Endothelial cell (in vitro differentiated cells): Measurements from ENCODE around the gene KLK4. TPM values are rescaled to one million over a fixed set of nuclear protein-coding genes. Genes with fewer than 3 reads are reported as not detected.
A peak's percentile ranks its signal among the peaks of the same experiment; 100 is the strongest.

ENCODE experiments used
- DNase-seq: peaks from one replicate; pipeline ENCODE4 v3.0.0; 2021; ENCODE audit warnings: low spot score
- H3K27ac Mint-ChIP-seq: one replicate; pipeline ENCODE4 v1.8.0; 2021; ENCODE audit warnings: mixed read lengths, inconsistent platforms; ENCODE audit not compliant: unreplicated experiment
- H3K27me3 Mint-ChIP-seq: one replicate; pipeline ENCODE4 v1.8.0; 2021; ENCODE audit warnings: mild to moderate bottlenecking, moderate library complexity, mixed read lengths, inconsistent platforms; ENCODE audit not compliant: unreplicated experiment
- H3K36me3 Mint-ChIP-seq: one replicate; pipeline ENCODE4 v1.8.0; 2021; ENCODE audit warnings: mild to moderate bottlenecking, low read depth, mixed read lengths, inconsistent platforms; ENCODE audit not compliant: unreplicated experiment
- H3K4me1 Mint-ChIP-seq: one replicate; pipeline ENCODE4 v1.8.0; 2021; ENCODE audit warnings: mild to moderate bottlenecking, mixed read lengths, inconsistent platforms; ENCODE audit not compliant: unreplicated experiment
- H3K4me3 Mint-ChIP-seq: one replicate; pipeline ENCODE4 v1.8.0; 2021; ENCODE audit warnings: mild to moderate bottlenecking, mixed read lengths, inconsistent platforms; ENCODE audit not compliant: unreplicated experiment
- H3K9me3 Mint-ChIP-seq: one replicate; pipeline ENCODE4 v1.8.0; 2021; ENCODE audit warnings: mixed read lengths, inconsistent platforms; ENCODE audit not compliant: unreplicated experiment
- total RNA-seq: library from RNA; stranded (reverse); fragmentation: NEBNext Ultra II Directional; extraction: Animal tissue kit (Norgen Biotek cat#: 25700); gene quantifications from one replicate; pipeline ENCODE4 v1.2.1, GENCODE V29; 2021; ENCODE audit not compliant: unreplicated experiment
- TF ChIP-seq, protein P1 (sequence below): fragments of 200-600 bp; sonication (generic); IDR thresholded peaks from one replicate; pipeline ENCODE4 v1.5.0; 2021; ENCODE audit warnings: antibody characterized with exemption; ENCODE audit not compliant: unreplicated experiment

Gene KLK4
- total RNA-seq, 1 donor from 2014 or later = not detected

DNA sequence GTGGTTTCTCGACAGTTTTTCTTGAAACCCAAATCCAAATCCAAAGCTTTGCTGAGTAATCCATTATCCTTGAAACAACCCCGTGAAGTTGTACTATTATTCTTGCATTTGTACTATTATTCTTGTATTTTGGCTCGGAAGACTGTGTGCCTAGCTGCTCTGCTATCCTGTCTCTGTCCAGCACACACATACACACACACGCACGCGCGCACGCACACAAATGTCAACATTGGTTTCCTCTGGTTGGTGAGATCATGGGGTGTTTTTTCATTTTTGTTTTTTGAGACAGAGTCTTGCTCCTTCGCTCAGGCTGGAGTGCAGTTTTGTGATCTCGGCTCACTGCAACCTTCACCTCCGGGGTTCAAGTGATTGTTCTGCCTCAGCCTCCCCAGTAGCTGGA lies 14.9 kb upstream of the KLK4 start:
- no peak overlapping the region for H3K27ac Mint-ChIP-seq
- H3K4me3 Mint-ChIP-seq = no peak overlapping the region
- TF ChIP-seq, protein P1, sequence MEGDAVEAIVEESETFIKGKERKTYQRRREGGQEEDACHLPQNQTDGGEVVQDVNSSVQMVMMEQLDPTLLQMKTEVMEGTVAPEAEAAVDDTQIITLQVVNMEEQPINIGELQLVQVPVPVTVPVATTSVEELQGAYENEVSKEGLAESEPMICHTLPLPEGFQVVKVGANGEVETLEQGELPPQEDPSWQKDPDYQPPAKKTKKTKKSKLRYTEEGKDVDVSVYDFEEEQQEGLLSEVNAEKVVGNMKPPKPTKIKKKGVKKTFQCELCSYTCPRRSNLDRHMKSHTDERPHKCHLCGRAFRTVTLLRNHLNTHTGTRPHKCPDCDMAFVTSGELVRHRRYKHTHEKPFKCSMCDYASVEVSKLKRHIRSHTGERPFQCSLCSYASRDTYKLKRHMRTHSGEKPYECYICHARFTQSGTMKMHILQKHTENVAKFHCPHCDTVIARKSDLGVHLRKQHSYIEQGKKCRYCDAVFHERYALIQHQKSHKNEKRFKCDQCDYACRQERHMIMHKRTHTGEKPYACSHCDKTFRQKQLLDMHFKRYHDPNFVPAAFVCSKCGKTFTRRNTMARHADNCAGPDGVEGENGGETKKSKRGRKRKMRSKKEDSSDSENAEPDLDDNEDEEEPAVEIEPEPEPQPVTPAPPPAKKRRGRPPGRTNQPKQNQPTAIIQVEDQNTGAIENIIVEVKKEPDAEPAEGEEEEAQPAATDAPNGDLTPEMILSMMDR = no peak
- H3K4me1 Mint-ChIP-seq = peaks cover 6% of the 10 kb centered on the region
- no peaks in the 10 kb centered on the region for H3K27me3 Mint-ChIP-seq
- no peaks in the 10 kb centered on the region for H3K36me3 Mint-ChIP-seq
- DNase-seq = no peak
- H3K9me3 Mint-ChIP-seq = no peaks in the 10 kb centered on the region

GRCh38 chr19:50925734-50926133 lies 14.5 kb upstream of the KLK4 start:
- Mint-ChIP-seq H3K27me3 (no peaks in the 10 kb centered on the region), H3K36me3 (no peaks in the 10 kb centered on the region), H3K4me3 (no peak overlapping the region), H3K27ac (no peak overlapping the region), H3K9me3 (no peaks in the 10 kb centered on the region), H3K4me1 (peaks cover 6% of the 10 kb centered on the region)
- TF ChIP-seq, protein P1 = no peak
- DNase-seq = no peak

GRCh38 chr19:50924586-50924985 lies 13.4 kb upstream of the KLK4 start:
- no peak overlapping the region for H3K4me3 Mint-ChIP-seq
- no peak for DNase-seq
- TF ChIP-seq, protein P1 = no peak
- H3K27me3 Mint-ChIP-seq = no peaks in the 10 kb centered on the region
- H3K36me3 Mint-ChIP-seq = no peaks in the 10 kb centered on the region
- no peak overlapping the region for H3K27ac Mint-ChIP-seq
- no peaks in the 10 kb centered on the region for H3K9me3 Mint-ChIP-seq
- peaks cover 6% of the 10 kb centered on the region for H3K4me1 Mint-ChIP-seq

DNA sequence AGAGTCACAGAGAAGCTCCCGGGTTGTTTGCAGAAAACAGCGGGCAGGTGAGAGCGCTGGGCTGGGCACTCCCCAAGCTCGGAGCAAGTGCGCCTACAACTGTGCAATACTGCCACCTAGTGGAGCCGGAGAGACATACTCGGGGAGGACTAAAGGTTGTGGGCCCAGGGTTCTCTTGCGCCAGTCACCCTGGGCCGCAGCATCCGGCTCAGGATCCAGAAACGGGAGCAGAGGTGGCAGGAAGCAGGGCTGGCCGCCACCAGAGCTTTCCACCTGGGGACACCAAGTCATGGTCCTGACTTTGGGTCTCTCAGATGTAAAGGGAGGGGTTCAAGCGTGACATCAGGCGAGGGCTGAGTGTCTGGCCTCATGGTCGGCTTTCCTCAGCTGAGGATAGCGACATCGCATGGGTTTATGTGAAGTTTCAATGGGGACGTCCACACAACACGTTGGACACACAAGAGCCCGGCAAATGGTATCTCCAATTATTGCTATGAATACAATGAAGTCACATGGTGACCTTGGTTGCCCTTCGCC lies 11.2 kb upstream of the KLK4 start:
- Mint-ChIP-seq H3K9me3 (no peaks in the 10 kb centered on the region), H3K27me3 (peaks cover 2% of the 10 kb centered on the region), H3K4me3 (no peak overlapping the region), H3K27ac (no peak overlapping the region), H3K4me1 (peaks cover 6% of the 10 kb centered on the region), H3K36me3 (no peaks in the 10 kb centered on the region)
- TF ChIP-seq, protein P1 = peak; percentile 94
- DNase-seq = peak; percentile 85

DNA sequence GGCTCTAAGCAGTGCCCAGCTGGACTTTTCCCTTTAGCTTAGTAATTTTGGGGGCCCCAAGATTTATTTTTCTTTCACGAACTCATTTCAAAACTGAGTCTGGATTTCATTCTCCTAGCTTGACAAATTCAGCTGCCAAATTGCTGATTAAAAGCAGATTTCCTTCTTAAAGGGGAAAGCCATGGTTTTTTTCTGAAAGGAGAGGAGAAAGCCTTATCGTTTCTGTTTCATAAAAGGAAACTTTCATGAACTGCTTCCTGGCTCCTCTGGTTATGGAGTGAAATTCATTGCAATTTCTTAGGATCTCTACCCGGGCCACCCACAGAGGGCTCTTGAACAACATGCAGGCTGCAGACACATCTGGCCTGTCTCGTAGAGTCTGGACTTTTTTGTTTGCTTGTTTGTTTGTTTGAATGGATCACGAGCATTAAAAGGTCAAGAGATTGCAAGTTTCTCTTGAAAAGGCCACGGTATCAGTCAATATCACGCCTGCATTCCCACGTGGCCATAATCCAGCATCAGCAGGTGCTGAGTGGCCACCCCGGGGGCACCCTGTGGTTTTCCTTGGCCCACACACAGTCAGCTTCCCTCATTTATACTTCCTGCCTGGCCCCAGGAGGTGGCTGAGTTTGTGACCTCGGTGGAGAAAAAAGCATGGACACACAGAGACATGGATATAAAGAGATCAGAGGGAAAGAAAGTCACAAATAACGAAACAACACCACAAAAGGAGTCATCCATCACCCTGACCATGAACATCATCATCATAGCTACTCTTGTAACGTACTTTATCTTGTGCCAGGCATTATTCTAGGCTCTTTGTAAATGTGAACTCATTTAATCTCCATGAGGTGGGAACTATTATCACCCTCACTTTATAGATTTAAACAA lies 10.5 kb upstream of the KLK4 start:
- DNase-seq = no peak
- no peaks in the 10 kb centered on the region for H3K36me3 Mint-ChIP-seq
- no peak overlapping the region for H3K4me3 Mint-ChIP-seq
- no peak overlapping the region for H3K27ac Mint-ChIP-seq
- TF ChIP-seq, protein P1 = no peak
- peaks cover 4% of the 10 kb centered on the region for H3K27me3 Mint-ChIP-seq
- no peaks in the 10 kb centered on the region for H3K9me3 Mint-ChIP-seq
- peaks cover 6% of the 10 kb centered on the region for H3K4me1 Mint-ChIP-seq
